HG02970 (cell line): Measurements from ENCODE around the gene EIF4H.
"Not testable (repeated sequence)": the region's sequence is repeated elsewhere in the genome, so short reads cannot be mapped to it uniquely, and the experiment has no call there.

Experiments
- ATAC-seq: cut with Tn5 transposase; IDR thresholded peaks from one replicate; pipeline ENCODE4 v1.9.1; 2021; ENCODE audit warnings: mild to moderate bottlenecking, moderate library complexity, moderate number of reproducible peaks; ENCODE audit not compliant: unreplicated experiment, low FRiP score

Gene EIF4H

GRCh38 chr7:74173866-74174605 lies at the start of gene EIF4H:
Gene EIF4H (plus strand): TSS chr7:74174356. CDS start chr7:74174384, 28 bp downstream.
- ATAC-seq, result peak; percentile 79

- no peak for ATAC-seq
Measured at GRCh38 chr7:74126220-74126880, 47.8 kb upstream of the EIF4H start.

- no peak for ATAC-seq
Measured at GRCh38 chr7:74129887-74130286, 44.3 kb upstream of the EIF4H start.

DNA sequence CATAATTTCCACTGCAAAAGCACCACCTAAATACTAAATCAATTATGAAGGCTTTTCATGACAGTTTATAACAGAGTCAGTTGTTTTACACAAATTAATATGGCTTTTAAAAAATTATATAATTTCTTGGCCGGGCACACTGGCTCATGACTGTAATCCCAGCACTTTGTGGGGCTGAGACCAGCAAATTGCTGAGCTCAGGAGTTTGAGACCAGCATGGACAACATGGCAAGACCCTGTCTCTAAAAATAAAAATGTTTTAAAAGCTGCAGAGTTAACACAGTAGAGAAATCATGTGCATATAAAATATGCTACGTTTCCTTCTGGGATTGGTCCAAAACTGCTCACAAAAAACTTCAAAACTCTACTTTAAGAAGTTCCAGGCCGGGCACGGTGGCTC lies 43.6 kb upstream of the EIF4H start:
- no peak for ATAC-seq

DNA sequence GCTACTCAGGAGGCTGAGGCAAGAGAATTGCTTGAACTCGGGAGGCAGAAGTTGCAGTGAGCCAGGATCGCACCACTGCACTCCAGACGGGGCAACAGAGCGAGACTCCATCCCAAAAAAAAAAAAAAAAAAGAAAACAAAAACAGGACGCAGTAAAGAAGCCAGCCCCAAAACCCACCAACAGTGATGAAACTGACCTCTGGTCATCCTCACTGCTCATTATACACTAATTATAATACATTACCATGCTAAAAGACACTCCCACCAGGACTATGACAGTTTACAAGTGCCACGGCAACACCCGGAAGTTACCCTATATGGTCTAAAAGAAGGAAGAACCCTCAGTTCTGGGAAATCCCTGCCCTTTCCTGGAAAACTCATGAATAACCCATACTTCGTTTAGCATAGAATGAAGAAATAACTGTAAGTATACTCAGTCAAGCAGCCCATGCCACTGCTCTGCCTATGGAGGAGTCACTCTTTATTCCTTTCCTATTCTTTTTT lies 40.0 kb upstream of the EIF4H start:
- ATAC-seq, result no peak

GRCh38 chr7:74138334-74138867 lies 35.8 kb upstream of the EIF4H start:
- no peak for ATAC-seq

GRCh38 chr7:74138945-74139843 lies 35.0 kb upstream of the EIF4H start:
- no peak for ATAC-seq

DNA sequence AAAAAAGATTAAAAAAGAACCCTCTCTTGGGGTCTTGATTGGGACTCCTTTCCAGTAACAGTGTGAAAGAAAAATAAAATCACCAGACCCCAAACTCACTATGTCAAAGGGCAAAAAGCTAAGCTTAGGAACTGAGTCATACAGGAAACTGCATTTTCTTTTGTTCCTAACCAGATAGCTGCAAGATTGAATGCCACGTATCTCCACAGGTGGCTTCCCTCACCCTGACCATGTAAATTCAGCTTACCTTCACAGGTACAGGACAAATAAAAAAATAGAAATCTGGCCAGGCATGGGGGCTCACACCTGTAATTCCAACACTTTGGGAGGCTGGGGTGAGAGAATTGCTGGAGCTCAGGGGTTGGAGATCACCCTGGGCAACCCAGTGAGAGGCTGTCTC lies 32.5 kb upstream of the EIF4H start:
- no peak for ATAC-seq

- no peak for ATAC-seq
Measured at GRCh38 chr7:74143383-74143782, 30.8 kb upstream of the EIF4H start.

DNA sequence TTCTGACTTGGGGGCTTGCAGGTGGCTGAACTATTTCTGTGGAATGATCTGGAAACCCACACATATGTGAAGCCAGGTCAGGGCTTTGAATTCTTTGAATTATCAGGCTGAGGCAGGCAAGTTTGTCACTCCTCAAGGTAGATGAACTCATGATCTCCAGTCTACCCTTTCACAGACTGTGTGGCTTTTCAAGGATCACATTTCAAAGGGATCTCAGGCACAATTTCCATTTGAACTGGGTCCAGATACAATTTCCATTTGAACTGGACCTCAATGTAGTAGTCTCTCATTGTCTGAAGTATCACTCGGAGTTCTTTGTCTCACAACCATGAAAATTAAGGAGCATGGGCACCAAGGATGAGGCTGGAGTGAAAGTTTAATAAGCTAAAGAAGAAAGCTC lies 25.7 kb upstream of the EIF4H start:
- ATAC-seq, result no peak

DNA sequence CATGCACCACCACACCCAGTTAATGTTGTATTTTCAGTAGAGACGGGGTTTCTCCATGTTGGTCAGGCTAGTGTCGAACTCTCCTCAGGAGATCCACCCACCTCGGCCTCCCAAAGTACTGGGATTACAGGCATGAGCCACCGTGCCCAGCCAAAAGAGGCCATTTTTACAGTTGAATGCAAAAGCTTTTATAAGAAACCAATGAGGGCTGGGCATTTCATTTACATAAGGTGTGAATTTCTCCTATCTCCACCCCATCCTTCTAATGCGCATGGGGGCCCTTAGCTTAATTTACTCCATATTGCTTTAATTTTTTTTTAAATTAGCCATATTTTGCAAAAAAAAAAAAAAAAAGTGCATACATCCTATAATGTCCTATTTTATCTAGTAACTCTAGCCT lies 25.1 kb upstream of the EIF4H start:
- ATAC-seq, result no peak

DNA sequence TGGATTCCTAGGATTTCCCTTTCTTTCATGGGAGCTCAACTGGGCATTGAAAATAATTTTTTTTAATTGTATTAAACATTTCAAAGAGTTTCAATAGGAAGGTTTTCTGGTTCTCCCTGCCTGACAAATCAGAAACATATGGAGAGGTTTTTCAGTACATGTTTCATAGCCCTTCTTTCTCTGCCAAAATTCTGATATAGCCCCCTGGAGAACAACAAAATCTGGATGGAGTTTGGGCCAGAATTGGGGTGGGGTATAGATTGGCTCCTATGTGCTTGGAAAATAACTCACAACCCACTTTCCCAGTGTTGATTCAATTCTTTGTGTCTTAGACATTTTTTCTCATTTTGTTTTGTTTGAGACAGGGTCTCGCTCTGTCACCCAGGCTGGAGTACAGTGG lies 24.6 kb upstream of the EIF4H start:
- ATAC-seq, result no peak

DNA sequence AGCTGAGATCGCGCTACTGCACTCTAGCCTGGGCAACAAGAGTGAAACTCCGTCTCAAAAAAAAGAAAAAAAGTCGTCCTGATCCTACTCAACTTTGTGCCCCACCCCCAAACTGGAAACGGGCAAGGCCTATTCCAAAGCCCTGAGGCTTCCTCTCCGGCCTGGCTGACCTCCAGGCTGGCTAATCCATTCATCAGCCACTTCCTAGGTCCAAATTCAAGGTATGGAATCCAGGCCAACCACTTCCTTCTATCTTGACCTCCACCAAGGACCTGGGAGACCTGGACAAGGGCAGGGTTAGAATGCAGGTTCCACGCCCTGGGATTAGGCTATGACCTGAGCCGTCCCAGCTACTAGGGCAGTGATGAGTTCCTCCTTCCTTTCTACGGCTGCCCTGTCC lies 20.4 kb upstream of the EIF4H start:
- no peak for ATAC-seq

- ATAC-seq, result no peak
Measured at GRCh38 chr7:74155810-74156395, 18.3 kb upstream of the EIF4H start.

DNA sequence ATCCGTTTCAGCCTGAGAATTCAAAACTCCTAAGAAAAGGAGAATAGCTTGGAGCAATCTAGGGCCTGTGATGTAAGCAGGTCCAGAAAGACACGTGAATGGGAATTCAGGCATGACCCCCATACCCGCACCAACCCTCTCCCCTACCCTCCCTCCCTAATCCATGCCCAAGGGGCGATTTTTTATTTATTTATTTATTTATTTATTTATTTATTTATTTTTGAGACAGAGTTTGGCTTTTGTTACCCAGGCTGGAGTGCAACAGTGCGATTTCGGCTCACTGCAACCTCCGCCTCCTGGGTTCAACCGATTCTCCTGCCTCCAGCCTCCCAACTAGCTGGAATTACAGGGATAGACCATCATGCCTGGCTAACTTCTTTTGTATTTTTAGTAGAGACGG lies 16.6 kb upstream of the EIF4H start:
- ATAC-seq, result no peak

- ATAC-seq, result no peak
Measured at GRCh38 chr7:74164985-74165456, 9.1 kb upstream of the EIF4H start.

GRCh38 chr7:74165867-74166593 lies 8.1 kb upstream of the EIF4H start:
- no peak for ATAC-seq

GRCh38 chr7:74167324-74167723 lies 6.8 kb upstream of the EIF4H start:
- ATAC-seq, result not testable (repeated sequence)

GRCh38 chr7:74173074-74173473 lies 1.1 kb upstream of the EIF4H start:
- ATAC-seq, result no peak

GRCh38 chr7:74173491-74173865 lies 678 bp upstream of the EIF4H start:
- no peak for ATAC-seq
